Osteoblast (primary cell): ENCODE data around the gene CDC34. TPM values are rescaled to one million over a fixed set of nuclear protein-coding genes. Genes with fewer than 3 reads are reported as not detected.

Experiments
- DNase-seq: peaks from one replicate; pipeline ENCODE4 v3.0.0; 2011; ENCODE audit warnings: low spot score, mixed read lengths; ENCODE audit not compliant: insufficient read length; ENCODE audit errors: missing footprints
- H2AFZ ChIP-seq: 2 replicates; pipeline ENCODE4 v1.6.0; 2011; ENCODE audit warnings: mild to moderate bottlenecking, low read length
- H3K27ac ChIP-seq: 2 replicates; pipeline ENCODE4 v1.5.1; 2011; ENCODE audit warnings: mild to moderate bottlenecking, low read depth, low read length, moderate library complexity
- H3K27me3 ChIP-seq: 2 replicates; pipeline ENCODE4 v1.6.0; 2012; ENCODE audit warnings: mild to moderate bottlenecking, control low read depth, inconsistent platforms, low read length, moderate library complexity; ENCODE audit not compliant: insufficient read depth
- H3K36me3 ChIP-seq: 2 replicates; pipeline ENCODE4 v1.5.1; 2011; ENCODE audit warnings: mild to moderate bottlenecking, low read length, control low read depth, moderate library complexity; ENCODE audit not compliant: insufficient read depth
- H3K4me1 ChIP-seq: 2 replicates; pipeline ENCODE4 v1.5.1; 2011; ENCODE audit warnings: mild to moderate bottlenecking, low read length, control low read depth, moderate library complexity; ENCODE audit not compliant: insufficient read depth
- H3K4me2 ChIP-seq: 2 replicates; pipeline ENCODE4 v1.6.0; 2011; ENCODE audit warnings: mild to moderate bottlenecking, low read length; ENCODE audit not compliant: insufficient read depth
- H3K4me3 ChIP-seq: fragments of 200-600 bp; sonication (generic); 3 replicates; pipeline ENCODE4 v1.5.1; 2012; ENCODE audit warnings: mild to moderate bottlenecking, low read length, inconsistent platforms; ENCODE audit not compliant: insufficient read depth
- H3K79me2 ChIP-seq: 2 replicates; pipeline ENCODE4 v1.6.0; 2012; ENCODE audit warnings: mild to moderate bottlenecking, low read length, control low read depth, inconsistent platforms; ENCODE audit not compliant: insufficient read depth
- H3K9me3 ChIP-seq: 2 replicates; pipeline ENCODE4 v1.5.1; 2011; ENCODE audit warnings: low read depth, low read length, control low read depth
- H4K20me1 ChIP-seq: 2 replicates; pipeline ENCODE4 v1.6.0; 2012; ENCODE audit warnings: mild to moderate bottlenecking, low read length, control low read depth; ENCODE audit not compliant: insufficient read depth
- total RNA-seq: library from RNA; depleted of rRNA; stranded (reverse); fragments of >200 nt; gene quantifications from 2 replicates; pipeline ENCODE4 v1.2.3, GENCODE V29; 2012
- TF ChIP-seq, protein P1 (sequence below): IDR thresholded peaks from 2 replicates; pipeline ENCODE4 v1.5.1; 2011; ENCODE audit warnings: mild to moderate bottlenecking, low read depth, low read length, moderate library complexity; ENCODE audit errors: extremely low read depth

The CDC34 gene
- total RNA-seq, 1 donor = 32.9 TPM

DNA sequence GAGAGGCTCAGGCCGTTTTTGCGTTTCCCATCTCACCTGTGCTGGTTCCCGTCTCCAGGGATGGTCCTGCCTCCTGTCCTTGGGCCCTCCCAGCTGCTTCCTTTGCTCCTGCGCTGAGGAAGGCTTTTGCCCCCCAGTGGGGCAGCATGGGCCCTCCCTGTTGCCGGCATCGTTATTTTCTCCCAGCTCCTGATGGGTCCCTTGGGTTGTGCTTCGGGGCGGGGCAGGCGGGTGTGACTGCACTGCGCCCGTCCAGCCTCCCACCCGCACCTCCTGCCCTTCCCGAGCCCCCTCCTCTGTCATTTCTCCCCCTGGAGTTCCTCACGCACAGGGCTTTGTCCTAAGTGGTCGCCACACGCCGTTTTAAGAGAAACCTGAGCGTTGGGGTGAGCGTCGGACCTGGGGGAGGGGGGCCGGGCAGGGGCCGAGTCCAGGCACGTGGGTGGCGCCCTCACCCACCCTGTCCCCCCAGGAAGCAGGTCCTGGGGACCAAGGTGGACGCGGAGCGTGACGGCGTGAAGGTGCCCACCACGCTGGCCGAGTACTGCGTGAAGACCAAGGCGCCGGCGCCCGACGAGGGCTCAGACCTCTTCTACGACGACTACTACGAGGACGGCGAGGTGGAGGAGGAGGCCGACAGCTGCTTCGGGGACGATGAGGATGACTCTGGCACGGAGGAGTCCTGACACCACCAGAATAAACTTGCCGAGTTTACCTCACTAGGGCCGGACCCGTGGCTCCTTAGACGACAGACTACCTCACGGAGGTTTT is 9.5 kb downstream of the CDC34 start:
- Histone ChIP-seq H4K20me1 (peaks cover 17% of the 10 kb centered on the region), H3K9me3 (no peaks in the 10 kb centered on the region), H3K27ac (no peak overlapping the region), H3K36me3 (peaks cover 10% of the 10 kb centered on the region), H3K79me2 (peaks cover 26% of the 10 kb centered on the region), H2AFZ (no peak overlapping the region), H3K4me1 (no peaks in the 10 kb centered on the region), H3K27me3 (no peaks in the 10 kb centered on the region), H3K4me2 (no peak overlapping the region), H3K4me3 (no peak overlapping the region)
- DNase-seq = no peak
- TF ChIP-seq, protein P1, sequence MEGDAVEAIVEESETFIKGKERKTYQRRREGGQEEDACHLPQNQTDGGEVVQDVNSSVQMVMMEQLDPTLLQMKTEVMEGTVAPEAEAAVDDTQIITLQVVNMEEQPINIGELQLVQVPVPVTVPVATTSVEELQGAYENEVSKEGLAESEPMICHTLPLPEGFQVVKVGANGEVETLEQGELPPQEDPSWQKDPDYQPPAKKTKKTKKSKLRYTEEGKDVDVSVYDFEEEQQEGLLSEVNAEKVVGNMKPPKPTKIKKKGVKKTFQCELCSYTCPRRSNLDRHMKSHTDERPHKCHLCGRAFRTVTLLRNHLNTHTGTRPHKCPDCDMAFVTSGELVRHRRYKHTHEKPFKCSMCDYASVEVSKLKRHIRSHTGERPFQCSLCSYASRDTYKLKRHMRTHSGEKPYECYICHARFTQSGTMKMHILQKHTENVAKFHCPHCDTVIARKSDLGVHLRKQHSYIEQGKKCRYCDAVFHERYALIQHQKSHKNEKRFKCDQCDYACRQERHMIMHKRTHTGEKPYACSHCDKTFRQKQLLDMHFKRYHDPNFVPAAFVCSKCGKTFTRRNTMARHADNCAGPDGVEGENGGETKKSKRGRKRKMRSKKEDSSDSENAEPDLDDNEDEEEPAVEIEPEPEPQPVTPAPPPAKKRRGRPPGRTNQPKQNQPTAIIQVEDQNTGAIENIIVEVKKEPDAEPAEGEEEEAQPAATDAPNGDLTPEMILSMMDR = no peak

DNA sequence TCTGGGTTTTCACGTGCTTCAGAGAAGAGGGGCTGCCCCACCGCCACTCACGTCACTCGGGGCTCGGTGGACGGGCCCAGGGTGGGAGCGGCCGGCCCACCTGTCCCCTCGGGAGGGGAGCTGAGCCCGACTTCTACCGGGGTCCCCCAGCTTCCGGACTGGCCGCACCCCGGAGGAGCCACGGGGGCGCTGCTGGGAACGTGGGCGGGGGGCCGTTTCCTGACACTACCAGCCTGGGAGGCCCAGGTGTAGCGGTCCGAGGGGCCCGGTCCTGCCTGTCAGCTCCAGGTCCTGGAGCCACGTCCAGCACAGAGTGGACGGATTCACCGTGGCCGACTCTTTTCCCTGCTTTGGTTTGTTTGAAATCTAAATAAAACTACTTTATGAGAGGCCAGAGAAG is 10.1 kb downstream of the CDC34 start:
- no peaks in the 10 kb centered on the region for H3K4me1 ChIP-seq
- no peak overlapping the region for H3K4me3 ChIP-seq
- TF ChIP-seq, protein P1 = no peak
- peaks cover 12% of the 10 kb centered on the region for H4K20me1 ChIP-seq
- no peak overlapping the region for H3K4me2 ChIP-seq
- H3K36me3 ChIP-seq = peaks cover 4% of the 10 kb centered on the region
- H3K79me2 ChIP-seq = peaks cover 20% of the 10 kb centered on the region
- H2AFZ ChIP-seq = no peak overlapping the region
- no peaks in the 10 kb centered on the region for H3K27me3 ChIP-seq
- H3K9me3 ChIP-seq = no peaks in the 10 kb centered on the region
- no peak overlapping the region for H3K27ac ChIP-seq
- DNase-seq = no peak

DNA sequence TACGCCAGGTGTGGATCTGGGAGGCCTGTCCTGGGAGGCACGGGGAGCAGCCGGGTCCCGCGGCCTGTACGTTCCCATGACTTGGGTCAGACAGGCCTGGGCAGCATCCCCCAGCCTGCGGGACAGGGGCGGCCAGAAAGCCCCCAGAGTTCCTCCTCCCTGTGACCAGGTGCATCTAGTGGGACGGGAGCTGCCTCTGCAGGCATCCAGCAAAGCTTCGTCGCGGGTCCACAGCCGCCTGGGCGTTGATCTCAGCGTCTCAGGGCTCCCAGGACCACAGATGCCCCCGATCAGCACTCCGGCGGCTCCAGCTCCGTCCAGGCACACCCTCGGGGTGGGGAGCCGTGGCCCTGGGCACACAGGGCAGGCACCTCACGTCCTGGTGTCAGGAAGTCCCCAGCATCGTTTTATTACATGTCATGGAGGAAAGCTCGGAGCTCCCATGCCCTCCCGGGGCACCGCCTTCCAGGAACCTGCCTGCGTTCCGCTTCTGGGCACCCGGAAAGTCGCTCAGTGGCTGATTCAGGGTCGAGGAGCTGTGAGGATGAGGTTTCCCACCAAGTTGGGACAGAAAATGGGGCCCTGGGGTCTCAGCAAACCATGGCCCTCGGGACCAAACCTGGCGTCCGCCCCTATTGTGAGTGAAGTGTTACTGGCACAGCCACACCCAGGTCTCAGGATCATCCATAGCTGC is 10.8 kb downstream of the CDC34 start:
- H3K4me2 ChIP-seq = no peak overlapping the region
- H4K20me1 ChIP-seq = peaks cover 12% of the 10 kb centered on the region
- peak; percentile 70 for DNase-seq

More for the DNA sequence above, 10.8 kb downstream of the CDC34 start:
- Histone ChIP-seq H3K9me3 (no peaks in the 10 kb centered on the region), H3K4me1 (no peaks in the 10 kb centered on the region), H2AFZ (no peak overlapping the region), H3K4me3 (no peak overlapping the region), H3K79me2 (peaks cover 15% of the 10 kb centered on the region), H3K27ac (no peak overlapping the region), H3K27me3 (no peaks in the 10 kb centered on the region), H3K36me3 (peaks cover 3% of the 10 kb centered on the region)
- TF ChIP-seq, protein P1 = no peak
